ENCODE data around the gene NUMA1.
A peak's percentile ranks its signal among the peaks of the same experiment; 100 is the strongest.

The NUMA1 gene

DNA sequence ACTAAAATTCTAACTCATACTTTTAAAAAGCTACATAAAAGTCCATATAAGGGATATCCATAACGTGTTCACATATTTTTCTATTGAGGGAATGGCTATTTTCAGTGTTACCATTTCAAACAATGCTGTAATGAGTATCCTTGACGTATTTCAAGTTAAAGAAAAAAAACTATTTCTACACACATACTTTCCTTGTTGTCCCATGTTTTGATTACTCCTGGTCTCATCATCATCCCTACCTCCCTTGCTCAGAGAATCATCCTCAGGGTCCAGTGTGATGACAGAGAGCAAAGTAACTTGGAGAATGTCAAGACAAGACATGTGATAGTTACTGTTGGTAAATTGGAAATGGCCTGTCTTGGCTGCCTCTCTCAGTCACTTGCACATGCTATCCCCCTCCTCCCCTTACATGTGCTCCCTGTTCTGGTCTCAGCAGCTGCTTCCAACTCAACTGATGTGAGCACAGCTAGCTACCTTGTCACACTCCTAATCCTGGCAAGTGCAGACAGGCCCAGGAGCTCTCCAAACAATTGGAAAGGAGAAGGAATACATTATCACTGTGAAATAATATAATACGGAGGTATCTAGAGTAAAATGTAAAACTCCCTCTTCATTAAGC is 21.8 kb downstream of the NUMA1 start:
- DNase-seq, result no peak

DNA sequence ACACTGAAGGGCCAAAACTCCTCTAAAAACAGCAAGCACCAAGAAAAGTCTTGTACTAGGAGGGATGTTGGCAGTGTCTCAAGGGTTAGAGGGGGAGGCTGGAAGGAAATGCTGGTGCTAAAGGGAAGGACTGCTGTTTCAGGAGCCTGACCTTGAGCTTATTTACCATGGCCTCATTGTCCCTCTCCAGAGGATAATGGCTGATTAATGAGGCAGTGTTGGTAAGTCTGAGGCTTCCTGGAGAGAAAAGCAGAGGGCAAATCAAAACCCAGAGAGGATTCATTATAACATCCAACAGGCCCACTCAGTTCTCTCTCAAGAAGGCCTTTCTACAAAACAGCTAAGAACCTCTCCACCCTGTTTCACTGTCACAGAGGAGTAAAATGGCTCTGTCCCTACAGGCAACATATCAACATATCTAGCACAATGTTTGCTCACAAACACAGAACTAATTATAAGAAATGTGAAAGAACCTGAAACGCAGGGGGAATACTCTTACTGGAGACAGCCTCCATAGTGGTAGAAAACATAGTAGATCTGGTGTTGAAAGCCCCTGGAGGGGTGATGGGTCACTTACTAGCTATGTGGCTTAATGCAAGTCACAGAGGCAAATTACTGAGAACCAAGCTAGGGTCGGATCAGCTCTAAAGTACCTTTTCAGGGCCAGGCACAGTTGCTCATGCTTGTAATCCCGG is 31.4 kb downstream of the NUMA1 start:
- no peak for DNase-seq

DNA sequence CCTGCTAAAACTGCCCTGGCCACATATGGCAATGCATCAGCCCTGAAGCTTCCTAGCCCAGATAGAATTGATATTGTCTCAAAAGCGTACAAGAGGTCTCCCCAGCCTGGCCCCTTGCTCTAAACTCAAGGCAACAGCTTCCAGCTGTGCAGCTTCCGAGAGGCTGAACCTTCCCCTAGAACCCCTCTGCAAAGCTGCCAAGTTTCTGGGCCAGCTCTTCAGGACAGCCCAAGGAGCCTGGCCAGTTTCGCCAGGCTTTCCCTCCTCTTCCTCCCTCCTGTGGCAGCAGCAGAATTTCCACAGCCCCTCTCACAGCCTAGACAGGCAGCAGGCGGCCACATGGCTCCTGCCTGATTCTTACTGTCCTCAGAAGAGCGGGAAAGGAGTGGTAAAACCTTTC is 34.5 kb downstream of the NUMA1 start:
- DNase-seq, result no peak

DNA sequence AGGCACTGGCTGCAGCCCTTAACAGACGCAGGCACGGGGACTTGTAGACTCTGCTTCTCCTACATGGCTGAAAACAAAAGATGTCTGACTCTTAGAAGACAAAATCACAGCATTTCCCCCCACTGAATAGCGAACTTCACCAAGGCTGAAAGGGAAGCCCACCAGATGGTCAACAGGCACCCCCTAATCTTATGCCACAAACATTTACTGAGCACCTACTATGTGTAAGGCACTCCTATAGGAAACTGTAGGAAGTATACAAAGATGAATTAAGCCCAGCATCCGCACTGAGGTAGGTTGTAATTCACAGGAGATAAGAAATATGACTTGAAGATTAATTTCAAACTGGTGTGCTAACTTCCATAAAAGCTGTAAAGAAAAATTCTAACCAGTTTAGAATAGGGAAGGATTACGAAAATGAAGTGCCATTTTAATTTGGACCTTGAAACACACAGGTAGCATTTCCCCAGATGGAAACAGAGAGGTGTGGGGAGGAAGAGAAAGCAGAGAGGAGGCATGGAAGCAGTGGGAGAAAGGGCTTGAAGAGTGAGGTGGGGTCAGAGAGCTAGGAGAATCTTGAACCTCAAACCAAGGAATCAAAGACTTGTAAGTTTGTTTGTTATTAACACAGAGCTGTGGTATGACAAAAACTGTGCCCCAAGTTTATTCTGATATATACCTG is 38.1 kb downstream of the NUMA1 start:
- DNase-seq, result no peak

DNA sequence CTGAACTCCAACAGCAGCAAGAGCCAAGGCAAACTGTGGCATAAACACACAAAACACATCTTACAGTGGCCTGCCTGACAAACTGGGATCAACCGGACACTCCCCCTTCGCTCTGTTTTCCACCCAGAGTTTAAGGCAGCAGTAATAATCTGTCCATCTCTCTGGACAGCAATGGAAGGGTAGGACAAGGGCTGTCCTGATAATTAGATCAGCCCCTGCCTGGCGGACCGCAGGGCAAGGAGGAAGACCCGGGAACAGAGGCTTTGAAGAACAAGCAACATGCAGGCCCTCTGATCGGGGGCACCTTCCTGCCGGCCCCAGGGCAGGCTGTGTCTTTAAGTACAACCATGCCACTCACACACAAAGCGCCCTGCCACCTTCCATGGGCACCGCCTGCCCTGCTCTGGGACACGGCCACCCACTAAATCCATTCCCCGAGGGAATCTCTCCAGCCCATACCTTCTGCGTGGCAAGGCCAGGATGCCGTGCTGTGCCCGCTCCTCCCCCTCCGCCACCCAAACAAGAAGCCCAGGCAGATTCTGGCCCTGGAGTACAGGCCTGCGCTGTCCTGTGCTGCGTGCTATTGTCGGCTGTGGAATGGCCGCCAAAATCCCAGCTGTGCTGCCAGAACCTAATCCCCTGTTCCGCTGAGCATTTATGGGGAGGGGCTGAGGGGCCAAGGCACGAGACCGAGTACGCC is 38.8 kb downstream of the NUMA1 start:
- DNase-seq, result peak; percentile 37

DNA sequence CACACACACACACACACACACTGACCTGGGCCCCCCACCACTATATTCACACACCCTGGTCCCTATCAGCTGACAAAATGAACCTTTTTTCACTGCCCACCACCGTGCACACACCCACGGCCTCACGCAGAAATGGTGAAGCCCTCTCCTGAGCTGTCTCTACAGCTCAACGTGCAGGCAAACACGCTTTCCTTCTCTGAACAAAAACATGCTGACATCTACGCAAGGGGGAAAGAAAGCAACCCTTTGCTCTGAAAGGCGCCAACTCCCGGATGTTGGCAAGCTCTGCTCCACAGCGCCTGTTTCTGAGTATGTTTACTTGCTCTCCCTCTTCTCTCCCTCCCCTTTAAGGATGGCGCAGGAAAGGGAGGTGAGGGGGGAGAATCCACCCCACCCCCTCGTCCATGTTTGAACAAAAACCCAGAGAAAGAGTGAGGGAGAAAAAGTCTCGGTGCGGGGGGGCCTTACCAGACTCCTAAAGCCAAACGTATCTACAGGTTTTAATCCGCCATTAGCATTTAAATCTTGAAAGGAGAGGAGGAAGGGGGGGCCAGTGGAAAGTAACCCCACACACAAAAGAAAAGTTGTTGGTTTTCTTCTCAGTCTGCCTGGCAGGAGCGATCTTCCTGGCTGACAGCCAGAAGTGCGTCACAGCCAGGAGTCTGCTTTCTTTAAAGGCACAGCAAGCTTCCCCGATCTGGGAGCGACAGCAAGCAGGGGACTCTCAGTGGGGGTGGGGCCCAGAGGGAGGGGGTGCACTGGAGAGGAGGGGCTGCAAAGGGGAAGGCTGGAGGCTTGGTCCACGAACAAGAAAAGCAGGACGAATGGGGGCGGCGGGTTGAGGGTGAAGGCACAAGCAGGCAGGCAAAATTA is 39.6 kb downstream of the NUMA1 start:
- DNase-seq, result peak; percentile 31

DNA sequence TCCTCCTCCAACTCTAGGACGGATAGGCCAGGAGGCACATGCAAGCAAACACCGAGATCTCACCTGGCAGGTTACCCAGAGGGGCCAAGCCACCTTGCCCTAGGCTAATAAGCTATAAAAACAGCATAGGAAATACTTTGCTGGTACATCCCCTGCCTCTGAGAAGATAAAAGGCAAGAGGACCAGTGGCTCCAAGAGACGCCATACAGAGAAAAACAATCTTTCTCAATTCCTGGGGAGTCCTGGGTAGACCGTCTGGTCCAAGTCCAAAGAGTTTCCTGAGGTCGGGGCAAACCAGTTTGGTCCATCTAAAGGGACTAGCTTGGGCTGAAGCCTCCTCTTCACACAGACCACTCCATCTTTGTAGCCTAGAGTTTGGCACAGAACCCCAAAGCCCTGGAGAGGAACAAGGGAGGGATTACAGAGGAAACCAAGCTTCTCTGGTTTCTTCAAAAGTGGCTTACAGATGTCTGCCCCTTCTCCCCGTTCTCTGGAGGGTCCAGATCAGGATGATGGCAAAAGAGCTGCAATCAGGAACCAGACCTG is 40.4 kb downstream of the NUMA1 start:
- no peak for DNase-seq

DNA sequence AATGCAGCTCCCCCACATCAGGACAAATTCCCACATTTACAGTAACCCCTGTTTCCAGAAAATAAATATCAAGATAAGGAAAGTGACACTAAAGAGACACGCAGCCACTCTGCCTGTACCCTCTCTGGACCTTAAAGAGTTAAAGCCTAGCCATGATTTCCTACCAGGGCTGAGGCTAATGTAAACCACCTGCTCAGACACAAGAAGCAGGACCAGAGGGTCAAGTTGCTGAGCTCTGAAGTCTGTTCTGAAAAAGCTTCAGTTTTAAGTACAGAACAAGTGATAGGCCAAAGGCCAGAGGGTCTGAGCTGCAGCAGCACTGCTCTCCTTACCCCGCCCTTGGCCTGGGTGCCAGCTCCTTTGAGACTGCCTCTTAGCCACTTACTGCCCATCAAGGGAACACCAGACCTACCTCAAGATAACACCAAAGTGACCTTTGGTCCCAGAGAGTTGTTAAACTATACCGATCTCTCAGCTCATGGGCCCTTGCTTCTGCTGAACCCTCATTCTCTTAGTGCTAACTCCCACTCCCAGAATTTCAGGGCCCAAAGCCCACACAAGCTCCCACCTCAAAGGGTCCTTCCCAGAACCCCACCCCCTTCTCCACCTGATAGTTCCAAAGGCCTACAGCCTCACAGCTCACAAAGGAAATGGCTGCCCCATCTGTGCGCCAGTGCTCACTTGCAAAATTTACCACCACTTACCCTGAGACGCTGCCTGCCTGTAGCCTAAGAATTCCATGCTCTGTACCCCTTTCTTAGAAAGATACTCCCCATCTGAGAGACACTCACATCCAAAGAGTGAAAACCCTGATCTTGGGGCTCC is 41.1 kb downstream of the NUMA1 start:
- DNase-seq, result no peak

DNA sequence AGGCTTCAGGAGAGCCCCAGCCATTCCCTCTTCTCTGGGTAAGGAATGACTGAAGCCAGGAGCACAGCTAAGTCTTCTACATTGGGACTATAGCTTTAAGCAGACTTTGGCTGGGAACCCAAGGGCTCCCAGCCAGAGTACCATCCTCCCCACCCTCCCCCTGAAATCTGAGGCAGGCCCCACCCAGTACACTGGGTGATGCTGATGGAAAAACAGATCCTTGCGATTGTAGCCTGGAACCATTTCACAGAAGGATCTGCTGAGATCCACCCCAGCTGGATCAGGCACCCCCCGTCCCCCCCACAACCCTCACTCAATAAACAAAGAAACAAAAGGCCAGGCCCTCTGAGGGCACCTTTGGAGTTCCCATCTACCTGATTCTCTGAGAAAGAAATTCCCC is 41.9 kb downstream of the NUMA1 start:
- no peak for DNase-seq

DNA sequence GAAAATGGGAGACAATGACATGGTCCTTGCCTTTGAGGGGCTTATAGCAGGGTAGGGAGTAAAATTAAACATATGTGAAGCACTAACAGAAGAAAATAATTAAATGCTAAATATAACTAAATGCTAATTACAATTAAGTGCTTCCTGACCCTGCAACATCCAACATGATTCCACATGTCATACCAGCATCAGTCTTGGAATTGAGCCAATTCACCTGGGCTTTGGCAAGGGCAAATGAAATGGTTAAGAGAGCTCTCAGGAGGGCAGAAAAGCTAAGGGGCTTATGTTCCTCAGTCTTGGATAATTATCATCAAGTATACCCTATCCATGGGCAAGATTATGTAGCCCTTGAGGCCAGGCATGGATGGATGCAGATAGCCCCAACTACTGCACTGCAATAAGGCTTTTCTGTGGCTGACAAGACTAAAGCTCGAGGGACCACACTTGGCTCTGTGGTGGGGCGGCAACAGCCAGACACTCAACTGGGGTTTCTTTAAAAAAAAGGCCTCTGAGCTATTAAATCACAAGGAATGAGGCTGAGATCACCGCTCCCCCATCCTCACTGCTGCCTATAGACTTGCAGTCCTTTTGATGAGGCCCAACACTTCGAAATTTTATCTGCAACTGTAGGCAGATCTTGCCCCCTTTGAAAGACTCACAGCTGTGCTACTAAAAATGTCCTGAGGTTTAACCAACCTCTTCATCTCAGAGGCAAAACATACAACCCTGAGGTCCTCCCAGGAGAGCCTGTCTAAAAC is 42.6 kb downstream of the NUMA1 start:
- no peak for DNase-seq

DNA sequence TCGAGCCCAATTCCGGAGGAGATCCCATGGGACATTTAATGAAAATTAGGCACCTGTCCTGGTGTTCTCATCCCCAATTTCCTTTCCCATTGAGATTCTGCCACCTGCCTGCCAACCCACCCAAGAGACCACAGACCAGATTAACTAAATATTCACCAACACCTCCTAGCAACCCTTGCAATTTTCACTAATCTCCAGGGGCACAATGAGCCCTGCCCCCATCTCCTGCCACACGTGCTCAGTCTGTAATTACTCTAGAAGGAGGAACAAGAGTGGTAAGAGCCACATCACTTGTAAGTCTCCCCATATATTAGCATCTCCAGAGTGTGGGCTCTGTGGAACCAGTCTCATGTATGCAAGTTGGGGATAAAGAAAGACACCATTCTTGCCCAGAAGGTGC is 43.7 kb downstream of the NUMA1 start:
- no peak for DNase-seq

DNA sequence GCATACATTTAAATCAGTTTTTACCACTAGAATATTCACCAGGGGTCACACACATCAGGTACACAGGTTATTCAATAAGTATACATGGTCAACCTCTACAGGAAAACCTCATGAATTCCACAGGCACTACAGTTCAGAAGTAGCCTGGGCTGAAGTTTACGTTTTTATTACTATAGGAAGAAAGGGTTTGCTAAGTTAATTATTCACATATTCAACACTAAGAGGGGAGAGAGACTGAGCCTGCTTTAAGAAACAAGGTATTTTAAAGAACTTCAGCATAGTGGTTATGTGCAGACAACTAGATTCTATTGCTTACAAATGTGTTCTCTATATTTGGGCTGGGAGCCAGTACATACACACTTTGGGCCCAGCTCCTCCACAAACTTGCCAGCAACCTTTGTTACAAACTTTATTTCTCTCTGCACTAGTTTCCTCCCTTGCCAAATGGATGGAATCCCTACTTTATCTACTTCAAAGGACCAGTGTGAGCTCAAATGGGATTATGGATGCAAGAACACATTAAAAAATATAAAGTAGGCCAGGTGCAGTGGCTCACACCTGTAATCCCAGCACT is 49.8 kb downstream of the NUMA1 start:
- no peak for DNase-seq

DNA sequence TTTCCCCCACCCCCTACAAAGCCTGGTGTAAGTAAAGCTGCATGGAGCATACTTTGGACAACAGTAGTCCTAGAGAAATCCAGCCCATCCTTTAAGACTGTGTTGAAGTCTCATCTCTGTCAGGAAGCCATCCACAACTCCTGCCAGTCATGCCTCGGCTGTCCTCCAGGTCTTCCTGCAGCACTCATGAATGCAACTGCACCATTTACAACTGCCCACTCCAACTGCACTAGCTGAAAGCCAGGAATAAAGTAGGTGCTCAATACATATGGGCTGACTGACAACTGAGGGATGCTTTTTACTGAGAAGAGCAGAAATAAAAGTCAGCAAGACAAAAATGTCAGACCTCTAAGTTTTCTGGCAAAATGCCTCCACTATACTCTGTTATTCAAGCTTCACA is 54.3 kb downstream of the NUMA1 start:
- DNase-seq, result no peak

DNA sequence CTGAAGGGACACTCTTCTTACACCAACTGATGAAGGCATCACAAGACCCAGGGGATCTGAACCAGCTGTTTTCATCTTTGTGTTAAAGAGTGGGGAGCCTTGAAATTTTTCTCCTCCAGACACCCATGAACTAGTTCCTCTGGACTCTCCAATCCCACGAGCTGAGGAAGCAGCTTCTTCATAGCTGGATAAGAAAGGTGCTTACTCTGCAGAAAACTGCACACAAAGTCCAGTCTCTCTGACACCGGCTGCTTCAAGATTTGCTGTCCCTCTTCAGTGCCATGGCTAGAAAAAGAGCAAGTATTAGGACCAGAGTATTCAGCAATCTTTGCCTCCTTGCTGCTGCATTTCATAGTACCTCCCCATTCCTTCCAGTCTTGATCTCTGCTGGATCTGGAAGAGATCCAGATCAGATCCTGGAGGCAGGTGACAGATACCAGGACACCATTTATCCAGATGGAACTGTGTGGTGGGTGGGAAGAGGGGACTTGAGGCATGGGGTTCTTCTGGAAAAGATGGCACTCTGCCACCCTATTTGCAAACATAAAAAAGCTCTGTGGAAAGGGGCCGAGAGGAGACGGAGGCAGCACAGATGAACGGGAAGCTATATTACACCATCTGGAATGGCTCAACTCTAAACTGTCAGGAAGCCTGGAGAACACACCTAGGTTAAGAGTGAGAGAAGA is 56.1 kb downstream of the NUMA1 start:
- DNase-seq, result no peak

DNA sequence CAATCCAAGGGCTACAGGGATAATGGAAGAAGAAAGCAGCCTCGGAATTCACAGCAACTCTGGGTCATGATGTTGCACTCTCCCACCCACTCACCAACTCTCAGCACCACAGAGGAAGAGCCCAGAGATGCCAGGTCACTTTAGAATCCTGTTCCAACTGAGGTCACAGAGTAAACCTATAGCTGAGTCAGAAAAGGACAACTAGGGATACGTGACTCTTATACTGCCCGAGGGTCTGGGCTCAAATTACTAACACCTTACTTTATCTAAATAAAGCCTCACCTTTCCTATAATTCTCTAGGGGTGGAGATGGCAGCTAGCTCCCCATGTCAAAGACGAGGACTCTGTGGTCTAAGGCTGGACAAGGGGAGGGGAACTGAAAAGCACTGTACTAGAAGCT is 57.0 kb downstream of the NUMA1 start:
- DNase-seq, result no peak

DNA sequence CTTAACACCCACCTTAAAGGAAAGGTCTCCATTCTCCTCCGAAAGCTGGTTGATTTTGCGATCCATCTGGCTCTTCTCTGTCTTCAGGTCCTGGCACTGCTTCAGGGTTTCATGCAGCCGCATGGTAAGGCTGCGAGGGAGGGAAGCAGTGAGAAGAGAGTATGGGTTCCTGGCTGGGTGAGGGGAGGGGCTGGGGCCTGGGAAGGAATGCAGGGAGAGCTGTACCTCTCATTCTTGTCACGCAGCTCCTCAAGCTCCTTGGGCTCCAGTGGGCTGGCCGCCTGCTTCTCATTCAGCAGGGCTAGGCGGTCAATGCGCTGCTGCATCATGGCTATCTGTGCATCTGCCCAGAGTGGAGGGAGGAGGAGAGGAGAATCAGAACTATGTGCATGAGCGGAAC is 62.2 kb downstream of the NUMA1 start:
- DNase-seq, result no peak

DNA sequence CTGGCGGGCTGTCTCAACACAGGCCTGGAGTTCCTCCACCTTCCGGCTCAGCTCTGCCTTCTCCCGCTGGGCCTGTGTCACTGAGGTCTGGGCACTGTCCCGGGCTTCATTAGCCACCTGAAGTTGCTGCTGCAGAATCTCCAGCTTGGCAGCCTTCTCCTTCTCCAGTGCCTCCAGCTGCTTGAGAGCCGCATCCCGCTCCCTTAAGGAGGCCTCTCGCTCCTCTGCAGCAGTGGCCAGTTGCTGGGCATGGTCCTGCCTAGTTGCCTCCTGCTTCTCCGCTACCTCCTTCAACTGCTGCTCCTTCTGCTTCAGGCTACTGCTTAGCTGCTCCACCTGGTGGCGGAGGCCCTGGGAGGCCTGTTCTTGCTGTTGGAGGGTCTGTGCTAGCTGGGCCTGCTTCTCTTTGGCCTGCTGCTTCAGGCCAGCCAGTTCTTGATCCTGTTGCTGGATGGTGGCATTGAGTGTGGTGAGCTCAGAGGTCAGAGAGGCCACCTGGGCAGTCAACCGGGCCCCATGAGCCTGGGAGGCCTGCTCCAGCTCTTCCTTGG is 64.8 kb downstream of the NUMA1 start:
- DNase-seq, result no peak

DNA sequence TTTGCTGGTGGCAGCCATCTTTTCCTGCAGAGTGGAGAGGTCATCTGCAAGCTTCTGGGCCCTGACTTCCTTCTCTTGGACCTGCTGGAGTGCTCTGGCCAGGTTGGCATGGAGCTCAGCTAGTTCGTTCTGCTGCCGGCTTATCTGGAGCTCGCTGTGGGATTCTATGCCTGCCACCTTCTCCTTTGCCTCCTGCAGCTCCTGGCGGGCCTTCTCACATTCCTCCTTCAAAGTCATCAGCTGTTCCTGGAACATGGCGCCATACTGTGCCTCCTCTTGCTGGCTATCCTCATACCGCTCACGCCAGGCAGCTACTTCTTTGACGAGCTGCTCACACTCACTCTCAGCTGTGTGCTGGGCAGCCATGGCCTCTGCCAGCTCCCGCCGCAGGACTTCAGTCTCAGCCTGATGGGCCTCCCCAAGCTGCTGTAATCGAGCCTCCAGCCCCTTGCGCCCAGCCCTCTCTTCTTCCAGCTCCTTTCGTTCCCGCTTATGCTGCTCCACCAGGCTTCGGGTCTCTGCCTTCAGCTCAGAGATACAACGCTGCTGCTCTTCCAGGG is 65.5 kb downstream of the NUMA1 start:
- DNase-seq, result no peak
